Neural cell (in vitro differentiated cells): Measurements from ENCODE around the gene FRMD4A. TPM values are rescaled to one million over a fixed set of nuclear protein-coding genes. Genes with fewer than 3 reads are reported as not detected.

Experiments used
- H2AFZ ChIP-seq: fragments of 200-600, 300-800 bp; sonication (generic), shearing (Covaris generic); 2 replicates; pipeline ENCODE4 v1.6.0; 2014; ENCODE audit warnings: low read depth, mild to moderate bottlenecking, antibody characterized with exemption, low read length, moderate library complexity
- H3F3A ChIP-seq: fragments of 200-600 bp; shearing (Covaris generic); 2 replicates; pipeline ENCODE4 v1.6.1; 2016; ENCODE audit warnings: mild to moderate bottlenecking, moderate library complexity, mixed read lengths, antibody characterized with exemption, low read length; ENCODE audit not compliant: insufficient read depth, poor library complexity, severe bottlenecking
- H3K27ac ChIP-seq: fragments of 200-600, 300-800 bp; sonication (generic), shearing (Covaris generic); 2 replicates; pipeline ENCODE4 v1.5.1; 2014; ENCODE audit warnings: mild to moderate bottlenecking, low read length, moderate library complexity
- H3K27me3 ChIP-seq: fragments of 300-800, 200-600 bp; sonication (generic), shearing (Covaris generic); 2 replicates; pipeline ENCODE4 v1.6.0; 2014; ENCODE audit warnings: mild to moderate bottlenecking, low read depth, low read length, moderate library complexity; ENCODE audit not compliant: insufficient read depth
- H3K36me3 ChIP-seq: fragments of 300-800, 200-600 bp; sonication (generic), shearing (Covaris generic); 2 replicates; pipeline ENCODE4 v1.5.1; 2014; ENCODE audit warnings: mild to moderate bottlenecking, antibody characterized with exemption, low read length, moderate library complexity; ENCODE audit not compliant: insufficient read depth
- H3K4me2 ChIP-seq: fragments of 300-800, 200-600 bp; sonication (generic), shearing (Covaris generic); 2 replicates; pipeline ENCODE4 v1.6.0; 2014; ENCODE audit warnings: mild to moderate bottlenecking, low read length
- H3K4me3 ChIP-seq: fragments of 300-800, 200-600 bp; sonication (generic), shearing (Covaris generic); 2 replicates; pipeline ENCODE4 v1.5.1; 2014; ENCODE audit warnings: mild to moderate bottlenecking, low read length, moderate library complexity
- H3K79me2 ChIP-seq: fragments of 200-600 bp; shearing (Covaris generic); replicated peaks from 2 replicates; pipeline ENCODE4 v1.6.0; 2014; ENCODE audit warnings: mild to moderate bottlenecking, low read length, moderate library complexity; ENCODE audit not compliant: insufficient read depth
- H3K9ac ChIP-seq: fragments of 300-800, 200-600 bp; sonication (generic), shearing (Covaris generic); 2 replicates; pipeline ENCODE4 v1.6.1; 2016; ENCODE audit warnings: mild to moderate bottlenecking, low read length, mixed read lengths
- H3K9me2 ChIP-seq: fragments of 200-600 bp; shearing (Covaris generic); 2 replicates; pipeline ENCODE4 v1.6.1; 2016; ENCODE audit warnings: mild to moderate bottlenecking, low read length, mixed read lengths; ENCODE audit not compliant: insufficient read depth
- H3K9me3 ChIP-seq: fragments of 200-600, 300-800 bp; sonication (generic), shearing (Covaris generic); 2 replicates; pipeline ENCODE4 v1.6.1; 2016; ENCODE audit warnings: mild to moderate bottlenecking, mixed run types, low read length, moderate library complexity, mixed read lengths
- H4K20me1 ChIP-seq: fragments of 200-600 bp; shearing (Covaris generic); 2 replicates; pipeline ENCODE4 v1.6.1; 2016; ENCODE audit warnings: mild to moderate bottlenecking, mixed run types; ENCODE audit not compliant: insufficient read depth
- EP300 ChIP-seq: fragments of 450-650 bp; conservative IDR thresholded peaks from 2 replicates; pipeline ENCODE4 v1.6.1; 2014; ENCODE audit warnings: antibody characterized with exemption, mild to moderate bottlenecking, moderate library complexity; ENCODE audit not compliant: poor library complexity, severe bottlenecking
- EZH2 ChIP-seq: fragments of 200-600, 300-800 bp; shearing (Covaris generic), sonication (generic); IDR thresholded peaks from 2 replicates; pipeline ENCODE4 v1.6.1; 2014; ENCODE audit warnings: antibody characterized with exemption, low read length, borderline replicate concordance, mild to moderate bottlenecking; ENCODE audit not compliant: insufficient read depth, poor library complexity, severe bottlenecking
- MXI1 ChIP-seq: fragments of 450-650 bp; conservative IDR thresholded peaks from 2 replicates; pipeline ENCODE4 v1.6.1; 2014; ENCODE audit warnings: antibody characterized with exemption, mild to moderate bottlenecking; ENCODE audit not compliant: poor library complexity, severe bottlenecking
- POLR2AphosphoS5 ChIP-seq: IDR thresholded peaks from 2 replicates; pipeline ENCODE4 v1.6.1; 2012
- RAD21 ChIP-seq: fragments of 450-650 bp; conservative IDR thresholded peaks from 2 replicates; pipeline ENCODE4 v1.6.1; 2014; ENCODE audit warnings: antibody characterized with exemption, mild to moderate bottlenecking, moderate library complexity
- SMC3 ChIP-seq: fragments of 450-650 bp; conservative IDR thresholded peaks from 2 replicates; pipeline ENCODE4 v1.6.1; 2014; ENCODE audit warnings: antibody characterized with exemption, mild to moderate bottlenecking, moderate library complexity; ENCODE audit not compliant: poor library complexity
- TAF1 ChIP-seq: IDR thresholded peaks from 2 replicates; pipeline ENCODE4 v1.6.1; 2012; ENCODE audit warnings: low read depth
- polyA plus RNA-seq: library from polyadenylated mRNA; depleted of rRNA; stranded (reverse); fragments of >200 nt; gene quantifications from 2 replicates; pipeline ENCODE4 v1.2.3, GENCODE V29; 2014
- TF ChIP-seq, protein P1 (sequence below): IDR thresholded peaks from 2 replicates; pipeline ENCODE4 v1.6.1; 2012; ENCODE audit warnings: borderline replicate concordance
- TF ChIP-seq, protein P2 (sequence below): fragments of 450-650 bp; IDR thresholded peaks from 2 replicates; pipeline ENCODE4 v1.5.1; 2014; ENCODE audit warnings: antibody characterized with exemption, mild to moderate bottlenecking, moderate library complexity; ENCODE audit not compliant: poor library complexity, severe bottlenecking

FRMD4A gene
- polyA plus RNA-seq, 1 donor from 2014 or later, result 36.5 TPM

- H3K9me3 ChIP-seq, result no peaks in the 10 kb centered on the region
- no peak for TF ChIP-seq RAD21
- TF ChIP-seq POLR2AphosphoS5, result no peak
- no peak for TF ChIP-seq EP300
- TF ChIP-seq, protein P1, sequence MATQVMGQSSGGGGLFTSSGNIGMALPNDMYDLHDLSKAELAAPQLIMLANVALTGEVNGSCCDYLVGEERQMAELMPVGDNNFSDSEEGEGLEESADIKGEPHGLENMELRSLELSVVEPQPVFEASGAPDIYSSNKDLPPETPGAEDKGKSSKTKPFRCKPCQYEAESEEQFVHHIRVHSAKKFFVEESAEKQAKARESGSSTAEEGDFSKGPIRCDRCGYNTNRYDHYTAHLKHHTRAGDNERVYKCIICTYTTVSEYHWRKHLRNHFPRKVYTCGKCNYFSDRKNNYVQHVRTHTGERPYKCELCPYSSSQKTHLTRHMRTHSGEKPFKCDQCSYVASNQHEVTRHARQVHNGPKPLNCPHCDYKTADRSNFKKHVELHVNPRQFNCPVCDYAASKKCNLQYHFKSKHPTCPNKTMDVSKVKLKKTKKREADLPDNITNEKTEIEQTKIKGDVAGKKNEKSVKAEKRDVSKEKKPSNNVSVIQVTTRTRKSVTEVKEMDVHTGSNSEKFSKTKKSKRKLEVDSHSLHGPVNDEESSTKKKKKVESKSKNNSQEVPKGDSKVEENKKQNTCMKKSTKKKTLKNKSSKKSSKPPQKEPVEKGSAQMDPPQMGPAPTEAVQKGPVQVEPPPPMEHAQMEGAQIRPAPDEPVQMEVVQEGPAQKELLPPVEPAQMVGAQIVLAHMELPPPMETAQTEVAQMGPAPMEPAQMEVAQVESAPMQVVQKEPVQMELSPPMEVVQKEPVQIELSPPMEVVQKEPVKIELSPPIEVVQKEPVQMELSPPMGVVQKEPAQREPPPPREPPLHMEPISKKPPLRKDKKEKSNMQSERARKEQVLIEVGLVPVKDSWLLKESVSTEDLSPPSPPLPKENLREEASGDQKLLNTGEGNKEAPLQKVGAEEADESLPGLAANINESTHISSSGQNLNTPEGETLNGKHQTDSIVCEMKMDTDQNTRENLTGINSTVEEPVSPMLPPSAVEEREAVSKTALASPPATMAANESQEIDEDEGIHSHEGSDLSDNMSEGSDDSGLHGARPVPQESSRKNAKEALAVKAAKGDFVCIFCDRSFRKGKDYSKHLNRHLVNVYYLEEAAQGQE, result no peak
- no peak for TF ChIP-seq EZH2
- TF ChIP-seq MXI1, result no peak
- no peak for TF ChIP-seq SMC3
- TF ChIP-seq, protein P2, sequence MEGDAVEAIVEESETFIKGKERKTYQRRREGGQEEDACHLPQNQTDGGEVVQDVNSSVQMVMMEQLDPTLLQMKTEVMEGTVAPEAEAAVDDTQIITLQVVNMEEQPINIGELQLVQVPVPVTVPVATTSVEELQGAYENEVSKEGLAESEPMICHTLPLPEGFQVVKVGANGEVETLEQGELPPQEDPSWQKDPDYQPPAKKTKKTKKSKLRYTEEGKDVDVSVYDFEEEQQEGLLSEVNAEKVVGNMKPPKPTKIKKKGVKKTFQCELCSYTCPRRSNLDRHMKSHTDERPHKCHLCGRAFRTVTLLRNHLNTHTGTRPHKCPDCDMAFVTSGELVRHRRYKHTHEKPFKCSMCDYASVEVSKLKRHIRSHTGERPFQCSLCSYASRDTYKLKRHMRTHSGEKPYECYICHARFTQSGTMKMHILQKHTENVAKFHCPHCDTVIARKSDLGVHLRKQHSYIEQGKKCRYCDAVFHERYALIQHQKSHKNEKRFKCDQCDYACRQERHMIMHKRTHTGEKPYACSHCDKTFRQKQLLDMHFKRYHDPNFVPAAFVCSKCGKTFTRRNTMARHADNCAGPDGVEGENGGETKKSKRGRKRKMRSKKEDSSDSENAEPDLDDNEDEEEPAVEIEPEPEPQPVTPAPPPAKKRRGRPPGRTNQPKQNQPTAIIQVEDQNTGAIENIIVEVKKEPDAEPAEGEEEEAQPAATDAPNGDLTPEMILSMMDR, result no peak
- TF ChIP-seq TAF1, result no peak
- no peak overlapping the region for H3K4me2 ChIP-seq
- no peaks in the 10 kb centered on the region for H3K36me3 ChIP-seq
- H3K9ac ChIP-seq, result no peak overlapping the region
- H3K27me3 ChIP-seq, result no peaks in the 10 kb centered on the region
- no peaks in the 10 kb centered on the region for H3K9me2 ChIP-seq
- H3F3A ChIP-seq, result no peaks in the 10 kb centered on the region
- H3K79me2 ChIP-seq, result no peaks in the 10 kb centered on the region
- H4K20me1 ChIP-seq, result no peaks in the 10 kb centered on the region
- H3K27ac ChIP-seq, result no peak overlapping the region
- H3K4me3 ChIP-seq, result no peak overlapping the region
- no peak overlapping the region for H2AFZ ChIP-seq
These were observed 649.6 kb downstream of the FRMD4A start for GRCh38 chr10:13681095-13681494.

DNA sequence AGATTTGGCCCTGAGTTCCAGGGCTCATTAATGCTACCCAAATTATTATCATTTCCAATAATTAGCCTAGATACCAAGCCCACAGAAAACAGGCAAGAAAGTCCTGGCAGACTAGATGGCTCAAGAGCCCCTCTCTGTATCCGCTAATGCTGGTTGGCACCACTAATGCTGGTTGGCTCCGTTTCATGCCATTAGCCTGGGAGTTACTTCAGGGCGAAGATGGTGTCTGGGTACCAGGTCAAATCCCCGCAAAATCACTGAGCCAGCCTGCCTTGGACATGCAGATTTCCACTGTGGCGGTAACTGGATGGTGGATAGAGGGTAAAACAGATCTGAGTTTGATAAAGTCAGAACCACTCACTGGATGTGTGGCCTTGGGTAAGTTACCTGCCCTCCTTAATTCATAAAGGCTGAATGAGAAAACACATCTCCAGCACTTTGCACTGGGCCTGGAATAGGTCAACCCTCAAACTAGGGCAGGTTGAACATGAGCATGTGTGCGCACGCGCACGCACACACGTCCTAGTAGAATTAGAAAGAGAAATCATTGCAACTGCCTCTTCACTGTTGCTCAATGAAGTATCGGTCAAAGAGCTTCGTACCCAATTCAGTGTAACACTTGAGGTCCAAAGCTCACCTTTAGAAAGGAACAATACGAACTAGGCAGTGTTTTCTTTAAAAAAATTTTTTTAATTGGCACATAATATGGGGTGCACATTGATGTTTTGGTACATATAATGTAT is 652.5 kb downstream of the FRMD4A start:
- Histone ChIP-seq H3K4me2 (no peak overlapping the region), H3K9ac (no peak overlapping the region), H3K9me3 (no peaks in the 10 kb centered on the region), H3K36me3 (no peaks in the 10 kb centered on the region), H3F3A (no peaks in the 10 kb centered on the region), H3K9me2 (no peaks in the 10 kb centered on the region), H3K27me3 (no peaks in the 10 kb centered on the region), H3K27ac (no peak overlapping the region), H2AFZ (no peak overlapping the region), H3K79me2 (no peaks in the 10 kb centered on the region), H3K4me3 (no peak overlapping the region), H4K20me1 (no peaks in the 10 kb centered on the region)
- TF ChIP-seq POLR2AphosphoS5 (no peak), EP300 (no peak), SMC3 (no peak), RAD21 (no peak)
